IMR-90 (cell line): ENCODE measurements around the gene C16orf90. TPM values are rescaled to one million over a fixed set of nuclear protein-coding genes. Genes with fewer than 3 reads are reported as not detected.

Source experiments
- ATAC-seq: fragments of 200-7000 bp; cut with Tn5 transposase; 2 replicates; pipeline ENCODE4 v1.9.1; 2020; ENCODE audit warnings: low read depth, mild to moderate bottlenecking, moderate library complexity
- BruUV-seq: library from RNA; stranded (reverse); fragments of 400-500 nt; replicated peaks from 2 replicates; lab custom pipeline; 2021; lab: Mats Ljungman, UMichigan
- CTCF ChIA-PET: fragments of 300-600 bp; formaldehyde crosslinking; extraction: SDS; loops from one replicate; lab custom pipeline; 2021; ENCODE audit warnings: antibody characterized with exemption; lab: Yijun Ruan, JAX
- POLR2A ChIA-PET: fragments of 300-600 bp; sonication (Branson Sonifier 250); formaldehyde crosslinking; loops from one replicate; lab custom pipeline; 2022; ENCODE audit warnings: antibody characterized with exemption; ENCODE audit not compliant: unreplicated experiment; lab: Charles Lee
- DNase-seq: peaks from one replicate; pipeline ENCODE4 v3.0.0; 2013
- H2AFZ ChIP-seq: replicated peaks from 2 replicates; pipeline ENCODE3; 2013; ENCODE audit warnings: low read length, mild to moderate bottlenecking; ENCODE audit not compliant: poor library complexity
- H2AK5ac ChIP-seq: 2 replicates; pipeline ENCODE4 v1.6.1; 2013; ENCODE audit warnings: low read depth, low read length, inconsistent platforms
- H2AK9ac ChIP-seq: replicated peaks from 2 replicates; pipeline ENCODE3; 2013; ENCODE audit warnings: mild to moderate bottlenecking, low read depth, low read length, moderate library complexity; ENCODE audit not compliant: poor library complexity
- H2BK120ac ChIP-seq: 2 replicates; pipeline ENCODE4 v1.6.1; 2013; ENCODE audit warnings: low read depth, low read length, inconsistent platforms
- H2BK15ac ChIP-seq: 3 replicates; pipeline ENCODE4 v1.6.1; 2013; ENCODE audit warnings: low read depth, low read length, inconsistent platforms
- H2BK20ac ChIP-seq: 2 replicates; pipeline ENCODE4 v1.6.1; 2013; ENCODE audit warnings: low read depth, mild to moderate bottlenecking, inconsistent platforms, low read length, moderate library complexity
- H2BK5ac ChIP-seq: 2 replicates; pipeline ENCODE4 v1.6.1; 2013; ENCODE audit warnings: mild to moderate bottlenecking, low read depth, low read length, inconsistent platforms; ENCODE audit not compliant: poor library complexity, severe bottlenecking
- H3K14ac ChIP-seq: replicated peaks from 2 replicates; pipeline ENCODE4 v1.6.1; 2013; ENCODE audit warnings: low read depth, low read length, inconsistent platforms
- H3K18ac ChIP-seq: 2 replicates; pipeline ENCODE4 v1.6.1; 2013; ENCODE audit warnings: low read depth, low read length, control low read depth
- H3K23ac ChIP-seq: 2 replicates; pipeline ENCODE4 v1.6.1; 2013; ENCODE audit warnings: low read depth, low read length, inconsistent platforms
- H3K27ac ChIP-seq: 2 replicates; pipeline ENCODE4 v1.5.1; 2013; ENCODE audit warnings: mild to moderate bottlenecking, control low read depth, low read length; ENCODE audit not compliant: insufficient read depth
- H3K27me3 ChIP-seq: 2 replicates; pipeline ENCODE4 v1.6.1; 2013; ENCODE audit warnings: low read length; ENCODE audit not compliant: control insufficient read depth, insufficient read depth
- H3K36me3 ChIP-seq: 2 replicates; pipeline ENCODE4 v1.6.1; 2013; ENCODE audit warnings: low read length, mixed read lengths; ENCODE audit not compliant: control insufficient read depth, insufficient read depth
- H3K4ac ChIP-seq: 2 replicates; pipeline ENCODE4 v1.6.1; 2013; ENCODE audit warnings: low read depth, low read length, inconsistent platforms
- H3K4me1 ChIP-seq: 2 replicates; pipeline ENCODE4 v1.6.1; 2013; ENCODE audit warnings: low read length, mixed read lengths; ENCODE audit not compliant: control insufficient read depth, insufficient read depth
- H3K4me2 ChIP-seq: 2 replicates; pipeline ENCODE4 v1.6.1; 2013; ENCODE audit warnings: low read depth, mild to moderate bottlenecking, control low read depth, low read length, moderate library complexity
- H3K4me3 ChIP-seq: 2 replicates; pipeline ENCODE4 v1.5.1; 2013; ENCODE audit warnings: low read depth, mild to moderate bottlenecking, control low read depth, low read length, moderate library complexity; ENCODE audit not compliant: insufficient read depth
- H3K56ac ChIP-seq: 2 replicates; pipeline ENCODE4 v1.6.1; 2013; ENCODE audit warnings: low read length, inconsistent platforms; ENCODE audit not compliant: insufficient read depth; ENCODE audit errors: extremely low read depth
- H3K79me1 ChIP-seq, 2 experiments: 2 replicates each; pipeline ENCODE4 v1.6.1; 2013; ENCODE audit warnings: low read length in 2 of 2, inconsistent platforms in 1 of 2, low read depth in 1 of 2
- H3K9ac ChIP-seq: 2 replicates; pipeline ENCODE4 v1.6.1; 2013; ENCODE audit warnings: low read depth, low read length, control low read depth
- H3K9me1 ChIP-seq: 2 replicates; pipeline ENCODE4 v1.6.1; 2013; ENCODE audit warnings: low read length, inconsistent platforms; ENCODE audit not compliant: insufficient read depth
- H3K9me3 ChIP-seq: 2 replicates; pipeline ENCODE4 v1.6.1; 2013; ENCODE audit warnings: low read length; ENCODE audit not compliant: control insufficient read depth, insufficient read depth
- H4K20me1 ChIP-seq: 2 replicates; pipeline ENCODE4 v1.6.1; 2013; ENCODE audit warnings: low read length, inconsistent platforms; ENCODE audit not compliant: insufficient read depth
- H4K5ac ChIP-seq: 2 replicates; pipeline ENCODE4 v1.6.1; 2013; ENCODE audit warnings: mild to moderate bottlenecking, low read depth, low read length, control low read depth
- H4K8ac ChIP-seq, 2 experiments: 2 replicates each; pipeline ENCODE4 v1.6.1; 2013; ENCODE audit warnings: low read depth in 2 of 2, low read length in 2 of 2, control low read depth in 1 of 2, inconsistent platforms in 1 of 2
- H4K91ac ChIP-seq: 2 replicates; pipeline ENCODE4 v1.6.1; 2013; ENCODE audit warnings: low read depth, low read length, inconsistent platforms; ENCODE audit not compliant: insufficient read depth
- BHLHE40 ChIP-seq: fragments of 150-350 bp; IDR thresholded peaks from 2 replicates; pipeline ENCODE4 v1.6.1; 2016; ENCODE audit warnings: mild to moderate bottlenecking, low read depth, low read length
- CEBPB ChIP-seq: IDR thresholded peaks from 2 replicates; pipeline ENCODE4 v1.6.1; 2012; ENCODE audit warnings: low read depth, low read length, improper control_type of control experiment
- CHD1 ChIP-seq: IDR thresholded peaks from 2 replicates; pipeline ENCODE4 v1.6.1; 2012; ENCODE audit warnings: low read depth, low read length, improper control_type of control experiment
- CTCF ChIP-seq: conservative IDR thresholded peaks from 2 replicates; pipeline ENCODE4 v1.5.1; 2012; ENCODE audit warnings: mild to moderate bottlenecking, low read depth, low read length, improper control_type of control experiment
- ELK1 ChIP-seq: fragments of 150-350 bp; IDR thresholded peaks from 2 replicates; pipeline ENCODE4 v1.6.1; 2016; ENCODE audit warnings: low read depth, mild to moderate bottlenecking, low read length, moderate library complexity, borderline replicate concordance
- MAFK ChIP-seq: IDR thresholded peaks from 2 replicates; pipeline ENCODE4 v1.6.1; 2012; ENCODE audit warnings: low read depth, low read length, improper control_type of control experiment
- MAZ ChIP-seq: IDR thresholded peaks from 2 replicates; pipeline ENCODE4 v1.6.1; 2012; ENCODE audit warnings: low read depth, mild to moderate bottlenecking, low read length, improper control_type of control experiment, moderate library complexity, borderline replicate concordance
- MXI1 ChIP-seq: IDR thresholded peaks from 2 replicates; pipeline ENCODE4 v1.6.1; 2012; ENCODE audit warnings: low read depth, mild to moderate bottlenecking, low read length, moderate library complexity, borderline replicate concordance
- NFE2L2 ChIP-seq: fragments of 150-350 bp; IDR thresholded peaks from 2 replicates; pipeline ENCODE4 v1.6.1; 2016; ENCODE audit warnings: low read depth, mild to moderate bottlenecking, low read length
- POLR2A ChIP-seq: IDR thresholded peaks from 2 replicates; pipeline ENCODE4 v1.6.1; 2012; ENCODE audit warnings: mild to moderate bottlenecking, low read depth, low read length
- RAD21 ChIP-seq: IDR thresholded peaks from 2 replicates; pipeline ENCODE4 v1.6.1; 2012; ENCODE audit warnings: low read length, improper control_type of control experiment
- RCOR1 ChIP-seq: IDR thresholded peaks from 2 replicates; pipeline ENCODE4 v1.6.1; 2012; ENCODE audit warnings: mild to moderate bottlenecking, low read length, improper control_type of control experiment; ENCODE audit not compliant: insufficient replicate concordance
- RFX5 ChIP-seq: IDR thresholded peaks from 2 replicates; pipeline ENCODE4 v1.8.0; 2012; ENCODE audit warnings: low read depth, mild to moderate bottlenecking, low read length, moderate library complexity
- SMC3 ChIP-seq: fragments of 150-350 bp; IDR thresholded peaks from 2 replicates; pipeline ENCODE4 v1.6.1; 2016; ENCODE audit warnings: low read depth, mild to moderate bottlenecking, antibody characterized with exemption, low read length, moderate library complexity
- USF2 ChIP-seq: fragments of 150-350 bp; IDR thresholded peaks from 2 replicates; pipeline ENCODE4 v1.6.1; 2017; ENCODE audit warnings: mild to moderate bottlenecking, antibody characterized with exemption, low read length, low read depth
- WGBS, 2 experiments: methylation state at CpG; one replicate each; pipeline versions ENCODE4 v1.1.5 to v1.1.7; 2013; ENCODE audit warnings: missing lambda C conversion rate in 2 of 2; ENCODE audit not compliant: insufficient read length in 1 of 2; ENCODE audit errors: extremely low coverage in 2 of 2; 5-methylcytosine and 5-hydroxymethylcytosine counted together
- dilution Hi-C: fragments of 300-500 bp; cut with HindIII; formaldehyde crosslinking; loops from one replicate; pipeline ENCODE4 v1.14.3; 2018; ENCODE audit warnings: low sequenced_read_pairs; ENCODE audit not compliant: unreplicated experiment
- in situ Hi-C: fragments of 300-500 bp; cut with MboI; formaldehyde crosslinking; loops from 3 replicates; pipeline ENCODE4 v1.14.3; 2019; ENCODE audit warnings: low sequenced_read_pairs, inconsistent platforms, mixed read lengths
- intact Hi-C: fragments of 100-400 bp; cut with micrococcal nuclease; formaldehyde crosslinking; loops from 2 replicates; pipeline ENCODE4 v1.10.0; 2022
- polyA plus RNA-seq, 3 experiments: library from polyadenylated mRNA; depleted of rRNA; stranded (reverse); fragments of >200 nt; gene quantifications; 2 replicates each; pipeline ENCODE4 v1.2.3, GENCODE V29; 2012; ENCODE audit warnings: low replicate concordance in 1 of 3
- total RNA-seq: library from RNA; depleted of rRNA; stranded (reverse); fragments of >200 nt; gene quantifications from 2 replicates; pipeline ENCODE4 v1.2.3, GENCODE V29; 2012

Gene C16orf90
- total and polyA plus RNA-seq, 2 of the 4 experiments (the other 2 are of a cell fraction), result not detected

- no peak overlapping the region for H2BK20ac ChIP-seq
- in situ Hi-C loops (no loop called here), dilution Hi-C loops (no loop called here), intact Hi-C loops (no loop called here)
- ATAC-seq, result no peak
- no peaks in the 10 kb centered on the region for H3K27me3 ChIP-seq
- no peak overlapping the region for H3K9ac ChIP-seq
- peaks cover 44% of the 10 kb centered on the region for H3K36me3 ChIP-seq
- no peak overlapping the region for H4K8ac ChIP-seq
- H2BK120ac ChIP-seq, result no peak overlapping the region
- H3K79me1 ChIP-seq, result peaks cover 3 to 17% of the 10 kb centered on the region in 2 experiments; a peak in 1 of 4 replicates
- CTCF ChIA-PET, result no interaction called here
- DNase-seq, result no peak
- H3K4ac ChIP-seq, result no peak overlapping the region
- WGBS, 2 experiments, result 93% methylated on average over 12 of the region's 24 CpGs; no CpG with 5 or more reads in 1 of the 2 experiments
- H3K18ac ChIP-seq, result no peak overlapping the region
- no peak overlapping the region for H2AK5ac ChIP-seq
- no peak overlapping the region for H3K4me2 ChIP-seq
- no peak overlapping the region for H3K56ac ChIP-seq
- no peaks in the 10 kb centered on the region for H3K4me1 ChIP-seq
- no peak overlapping the region for H2AFZ ChIP-seq
- H3K9me1 ChIP-seq, result peaks cover 3% of the 10 kb centered on the region; the same call in 1 of the 2 replicates
- no peaks in the 10 kb centered on the region; the same call in 1 of the 2 replicates for H4K20me1 ChIP-seq
- H3K23ac ChIP-seq, result no peak overlapping the region
- no peak overlapping the region for H2BK15ac ChIP-seq
- no peak overlapping the region for H4K91ac ChIP-seq
- no peak overlapping the region for H3K27ac ChIP-seq
- POLR2A ChIA-PET, result no interaction called here
- no peak overlapping the region for H4K5ac ChIP-seq
- no TSS peak for BruUV-seq
- H2BK5ac ChIP-seq, result no peak overlapping the region
- no peak overlapping the region for H3K14ac ChIP-seq
- no peaks in the 10 kb centered on the region for H3K9me3 ChIP-seq
- H3K4me3 ChIP-seq, result no peak overlapping the region
- H2AK9ac ChIP-seq, result no peak overlapping the region
- TF ChIP-seq SMC3 (no peak), MAFK (no peak), MXI1 (no peak), RAD21 (no peak), BHLHE40 (no peak), RCOR1 (no peak), POLR2A (no peak), CTCF (no peak), CHD1 (no peak), RFX5 (no peak), MAZ (no peak), CEBPB (no peak), USF2 (no peak), NFE2L2 (no peak), ELK1 (no peak)
Observed at GRCh38 chr16:3487521-3488410, 7.5 kb downstream of the C16orf90 start.
